NCI-H1092 treated with DMSO at 0.1 percent for 48 hours (cell line): ENCODE results near the gene MATN3.

Source experiments
- DNase-seq: peaks from one replicate; lab custom pipeline; 2025; lab: John Stamatoyannopoulos, UW

MATN3 gene

DNA sequence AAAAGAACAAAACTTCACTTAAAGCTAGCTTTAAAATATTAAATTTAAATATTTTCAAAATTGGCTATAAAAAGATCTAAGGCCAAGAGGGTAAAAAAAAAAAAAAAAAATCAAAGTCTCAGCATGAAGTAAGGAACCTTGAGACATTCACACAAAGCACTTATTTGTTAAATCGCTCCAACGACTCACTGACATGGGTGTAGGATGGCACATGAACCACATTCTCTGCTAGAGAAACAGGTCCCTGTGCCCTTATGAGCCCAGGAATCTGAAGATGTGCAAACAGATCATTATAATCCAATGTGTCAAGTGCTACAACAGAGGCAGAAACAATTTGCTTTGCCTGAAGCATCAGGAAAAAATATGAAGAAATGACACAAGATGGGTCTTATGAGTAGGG lies 25.2 kb upstream of the MATN3 start:
- DNase-seq: no peak

DNA sequence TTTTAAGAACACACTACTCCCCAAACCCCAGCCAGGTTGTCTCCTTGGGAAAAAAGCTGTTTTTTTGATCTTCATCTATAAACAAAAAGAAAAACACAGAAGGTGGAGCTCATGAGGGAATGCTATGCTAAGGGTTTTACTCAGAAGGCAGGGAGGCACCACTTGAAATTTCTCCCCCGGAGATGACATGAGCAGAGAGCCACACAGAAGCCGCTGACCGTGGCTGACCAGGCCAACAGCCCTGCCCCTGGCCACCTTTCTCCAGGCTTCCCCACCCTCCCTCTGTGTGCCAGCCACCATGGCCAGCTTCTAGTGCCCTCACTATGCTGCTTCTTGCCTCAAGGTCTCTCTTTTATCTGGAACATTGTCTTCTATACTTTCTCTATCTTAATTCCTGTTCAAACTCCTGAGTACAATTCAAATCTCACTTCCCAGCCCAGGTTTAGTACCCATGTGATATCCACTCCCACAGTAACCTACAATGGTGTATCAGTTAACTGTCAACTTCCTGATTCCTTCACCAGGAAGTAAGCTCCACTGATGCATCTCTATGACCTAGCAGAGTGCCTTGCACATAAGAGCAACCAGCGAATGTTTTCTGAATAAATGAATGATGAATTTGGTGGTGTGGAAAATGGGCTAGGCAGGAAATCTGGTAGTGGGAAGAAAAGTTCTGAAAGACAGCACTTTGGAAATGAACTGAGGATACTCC lies 23.6 kb upstream of the MATN3 start:
- no peak for DNase-seq

DNA sequence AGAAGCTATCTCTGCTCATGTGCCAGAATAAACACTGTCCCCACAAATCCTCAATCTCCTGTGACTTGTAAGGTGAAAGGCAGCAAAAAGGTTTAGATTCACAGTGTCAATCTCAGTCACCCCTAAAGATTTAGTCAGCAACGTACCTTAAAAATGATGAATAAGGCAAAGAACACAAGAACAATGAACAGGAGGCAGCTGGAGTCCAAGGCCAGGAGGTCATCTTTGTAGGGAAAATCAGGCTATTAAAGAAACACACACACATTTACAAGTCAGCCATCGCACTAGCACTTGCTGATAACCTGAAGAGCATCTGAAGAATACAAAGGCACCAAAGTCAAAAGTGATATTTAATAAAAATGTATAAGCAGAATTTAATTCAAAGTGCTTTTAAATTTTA lies 22.4 kb upstream of the MATN3 start:
- DNase-seq: no peak

DNA sequence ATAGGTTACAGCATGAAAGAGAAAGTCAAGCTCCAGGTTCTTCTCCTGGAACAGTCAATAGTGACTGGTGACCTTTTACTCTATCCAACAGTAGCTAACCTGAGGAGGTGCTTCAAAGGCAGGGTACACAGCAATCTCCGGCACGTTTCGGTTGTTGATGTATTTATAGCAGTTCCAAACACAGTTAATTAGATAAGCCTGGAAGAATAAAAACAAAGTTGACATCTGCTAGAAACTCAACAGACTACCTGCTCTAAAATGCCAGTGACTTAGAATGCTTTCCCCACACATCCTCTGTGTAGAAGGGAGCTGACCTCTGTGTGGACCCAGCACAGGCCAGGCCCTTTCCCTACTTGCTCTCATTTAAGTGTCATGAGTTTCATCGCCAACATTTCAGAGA lies 21.8 kb upstream of the MATN3 start:
- DNase-seq: no peak

DNA sequence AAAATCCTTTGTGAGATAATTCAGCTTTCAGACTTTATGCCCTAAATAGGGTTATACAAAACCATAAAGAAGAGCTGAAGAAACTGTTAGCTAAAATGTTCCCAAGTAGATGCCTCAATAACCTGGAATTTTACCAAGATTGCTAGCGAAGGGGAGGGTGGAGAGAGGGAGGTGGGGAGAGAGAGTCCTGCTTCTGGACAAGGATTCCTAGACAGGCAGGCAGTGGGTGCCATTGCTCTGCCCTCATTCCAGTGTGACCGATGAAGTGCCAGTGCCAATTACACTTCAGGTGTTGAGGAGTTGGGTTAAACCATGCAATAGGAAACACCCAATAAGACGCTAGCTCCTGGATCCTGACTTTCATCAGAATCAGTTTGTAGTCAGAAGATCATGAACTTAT lies 20.9 kb upstream of the MATN3 start:
- DNase-seq: no peak

- no peak for DNase-seq
Measured at GRCh38 chr2:20030224-20030623, 17.8 kb upstream of the MATN3 start.

GRCh38 chr2:20027705-20028434 lies 15.4 kb upstream of the MATN3 start:
- DNase-seq: no peak

GRCh38 chr2:20027260-20027677 lies 14.8 kb upstream of the MATN3 start:
- no peak for DNase-seq

- DNase-seq: no peak
Measured at GRCh38 chr2:20025065-20025786, 12.8 kb upstream of the MATN3 start.

DNA sequence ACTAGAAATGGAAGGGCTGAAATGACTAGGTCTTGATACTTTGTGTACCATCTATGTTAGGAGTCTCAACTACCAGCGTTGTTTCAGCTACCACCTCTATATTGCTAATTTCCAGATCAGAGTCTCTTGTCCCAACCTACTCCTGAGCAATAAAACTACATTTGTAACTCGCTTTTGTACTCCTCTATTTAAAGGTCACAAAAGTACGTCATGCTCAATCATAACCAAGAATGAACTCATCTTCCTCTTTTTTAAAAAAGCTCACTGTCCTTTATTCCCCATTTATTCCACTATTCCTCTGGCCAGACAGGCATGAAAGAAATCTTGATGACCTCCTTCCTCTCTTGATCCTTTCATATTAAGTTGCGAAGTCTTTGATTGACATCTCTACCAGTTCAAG lies 11.2 kb upstream of the MATN3 start:
- no peak for DNase-seq

GRCh38 chr2:20021405-20022009 lies 9.0 kb upstream of the MATN3 start:
- DNase-seq: no peak

DNA sequence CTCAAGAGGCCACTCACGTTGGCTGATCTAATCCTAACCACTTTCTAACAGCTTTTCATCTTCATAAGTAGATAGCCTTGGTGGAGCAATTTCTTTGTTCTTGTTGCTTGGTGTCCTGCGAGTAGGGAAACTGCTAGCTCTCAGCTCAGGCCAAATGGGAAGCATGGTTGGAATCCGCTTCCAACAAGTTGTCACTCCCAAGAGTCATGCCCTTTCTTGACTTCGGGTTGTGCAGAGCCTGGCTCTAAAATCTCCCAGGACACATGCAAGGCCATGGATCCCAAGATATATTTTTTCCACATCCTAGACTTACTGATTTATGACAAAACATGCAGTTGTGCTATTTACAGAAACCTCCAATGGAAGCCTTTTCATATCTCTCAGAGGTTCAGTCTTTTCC lies 7.3 kb upstream of the MATN3 start:
- no peak for DNase-seq

- no peak for DNase-seq
Measured at GRCh38 chr2:20018601-20019152, 6.2 kb upstream of the MATN3 start.

- no peak for DNase-seq
Measured at GRCh38 chr2:20016346-20016745, 3.9 kb upstream of the MATN3 start.

DNA sequence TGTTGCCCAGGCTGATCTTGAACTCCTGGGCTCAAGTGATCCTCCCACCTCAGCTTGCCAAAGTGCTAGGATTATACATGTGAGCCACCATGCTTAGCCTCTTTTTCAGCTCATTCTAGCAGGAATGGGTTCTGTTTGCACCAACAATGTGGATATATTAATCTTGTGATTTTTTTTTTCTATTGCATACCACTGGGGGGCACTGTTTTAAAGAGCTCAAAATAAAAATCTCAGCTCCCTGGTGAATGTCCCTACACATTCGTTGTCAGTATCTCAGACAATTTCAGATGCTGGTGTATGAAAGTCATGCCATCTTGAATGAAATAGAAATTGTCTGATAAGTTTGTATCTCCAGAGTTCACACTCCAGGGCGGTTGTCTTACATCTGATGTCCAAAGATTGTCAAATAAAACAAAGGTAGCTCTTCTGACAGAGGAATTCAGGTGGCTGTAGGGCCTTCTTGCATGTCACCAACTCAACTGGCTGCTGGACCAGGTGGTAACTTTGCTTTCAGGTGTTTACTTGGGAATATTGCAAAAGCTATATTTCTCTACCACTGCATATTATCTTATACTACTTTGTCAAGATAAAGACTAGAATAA lies 3.1 kb upstream of the MATN3 start:
- peak; percentile 29 for DNase-seq

- no peak for DNase-seq
Measured at GRCh38 chr2:20013126-20013849, 820 bp upstream of the MATN3 start.

DNA sequence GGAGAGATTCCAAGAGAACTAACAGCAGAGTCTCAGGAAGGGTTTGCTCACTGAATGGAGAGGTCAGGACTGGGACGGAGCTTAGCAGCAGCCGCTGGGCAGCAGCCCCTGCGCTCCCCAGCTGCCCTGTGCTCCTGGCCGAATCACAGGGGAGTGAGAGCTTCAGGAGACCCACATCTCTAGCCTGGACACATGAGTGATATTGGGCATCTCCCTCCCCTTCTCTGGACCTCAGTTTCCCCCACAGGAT lies 511 bp downstream of the MATN3 start:
- no peak for DNase-seq

DNA sequence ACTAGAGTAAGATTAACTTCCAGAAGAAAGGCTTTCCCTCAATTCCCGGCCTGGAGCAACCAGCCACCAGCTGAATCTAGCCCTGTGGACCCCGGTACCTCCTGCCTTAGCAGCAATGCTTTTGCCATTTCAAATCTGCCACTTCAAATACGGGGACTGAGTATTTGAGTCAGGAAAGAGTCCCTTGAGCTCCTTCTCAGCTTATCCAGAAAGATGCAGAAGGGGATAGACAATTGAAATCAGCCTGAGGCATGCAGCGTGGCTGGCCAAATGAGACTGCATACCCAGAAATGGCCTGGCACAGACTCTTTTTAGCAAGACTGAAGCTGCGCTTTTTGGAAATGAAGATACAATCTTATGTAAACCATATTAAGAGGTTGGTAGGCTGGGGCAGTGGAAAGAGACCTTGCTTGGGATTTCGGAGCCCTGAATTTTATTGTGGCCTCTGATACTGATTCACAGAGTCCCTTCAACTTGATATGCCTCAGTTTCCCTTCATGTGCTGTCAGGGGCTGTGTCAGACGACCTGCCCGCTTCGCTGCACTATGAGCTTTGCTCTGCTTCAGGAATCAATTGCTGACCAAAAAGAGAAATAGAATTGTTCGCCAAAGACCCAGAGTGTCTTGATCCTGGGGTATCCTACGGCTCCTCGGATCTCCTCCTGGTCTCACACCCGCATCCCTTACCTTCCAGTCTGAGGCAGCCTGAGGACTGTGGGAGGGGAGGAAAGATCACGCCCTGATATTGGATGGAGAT lies 1.0 kb downstream of the MATN3 start:
- no peak for DNase-seq

DNA sequence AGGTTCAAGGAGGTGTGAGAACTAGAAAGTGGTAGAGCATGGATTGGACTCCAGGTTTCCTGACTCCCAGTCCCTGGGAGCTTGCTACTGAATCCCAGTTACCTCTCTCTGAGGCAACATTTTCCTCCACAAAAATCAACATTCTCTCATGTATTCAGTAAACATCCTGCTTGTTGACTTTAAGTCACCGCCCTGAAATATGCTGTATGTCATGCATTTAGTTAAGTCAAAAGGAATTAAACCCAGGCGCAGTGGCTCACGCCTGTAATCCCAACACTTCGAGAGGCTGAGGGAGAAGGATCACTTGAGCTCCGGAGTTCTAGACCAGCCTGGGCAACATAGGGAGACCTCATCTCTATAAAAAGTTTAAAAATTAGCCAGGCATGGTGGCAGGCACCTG lies 3.8 kb downstream of the MATN3 start:
- no peak for DNase-seq

GRCh38 chr2:20005891-20006470 lies 6.5 kb downstream of the MATN3 start:
- DNase-seq: no peak
